Hepatocyte (in vitro differentiated cells): ENCODE results near the gene ADGRL1.

Experiments
- CTCF ChIP-seq: fragments of 200-600 bp; sonication (generic); IDR thresholded peaks from 2 replicates; pipeline ENCODE4 v1.5.1; 2016; ENCODE audit warnings: antibody characterized with exemption, mild to moderate bottlenecking; ENCODE audit not compliant: poor library complexity
- EZH2 ChIP-seq: fragments of 200-600 bp; sonication (generic); IDR thresholded peaks from 2 replicates; pipeline ENCODE4 v1.6.1; 2016; ENCODE audit warnings: antibody characterized with exemption, mild to moderate bottlenecking, borderline replicate concordance

- TF ChIP-seq CTCF (no peak), EZH2 (no peak)
Measured at GRCh38 chr19:14160017-14160703, 45.8 kb downstream of the ADGRL1 start.
